PC-3 (cell line): ENCODE results near the gene PAOX. TPM values are rescaled to one million over a fixed set of nuclear protein-coding genes. Genes with fewer than 3 reads are reported as not detected.
A peak's percentile ranks its signal among the peaks of the same experiment; 100 is the strongest.
"Not testable (repeated sequence)": the region's sequence is repeated elsewhere in the genome, so short reads cannot be mapped to it uniquely, and the experiment has no call there.

ENCODE experiments used
- ATAC-seq: fragments of 200-7000 bp; cut with Tn5 transposase; 2 replicates; pipeline ENCODE4 v1.9.1; 2020; ENCODE audit warnings: mild to moderate bottlenecking, moderate library complexity
- BruUV-seq: library from RNA; stranded (reverse); fragments of 400-500 nt; replicated peaks from 2 replicates; lab custom pipeline; 2021; lab: Mats Ljungman, UMichigan
- CTCF ChIA-PET: fragments of 300-600 bp; sonication (Branson Sonifier 250); formaldehyde crosslinking; loops from one replicate; lab custom pipeline; 2022; ENCODE audit warnings: antibody characterized with exemption; lab: Charles Lee
- POLR2A ChIA-PET: fragments of 300-600 bp; sonication (Branson Sonifier 250); formaldehyde crosslinking; loops from one replicate; lab custom pipeline; 2022; ENCODE audit warnings: antibody characterized with exemption; ENCODE audit not compliant: unreplicated experiment; lab: Charles Lee
- DNase-seq: peaks from one replicate; pipeline ENCODE4 v3.0.0-alpha.2; 2015
- H2AFZ ChIP-seq: fragments of 300-600 bp; sonication (generic); 2 replicates; pipeline ENCODE4 v1.6.0; 2016; ENCODE audit warnings: antibody characterized with exemption, low read length
- H3F3A ChIP-seq: fragments of 300-600 bp; sonication (generic); one replicate; pipeline ENCODE4 v1.6.0; 2017; ENCODE audit warnings: antibody characterized with exemption, low read length, control low read depth, mild to moderate bottlenecking; ENCODE audit not compliant: unreplicated experiment
- H3K27ac ChIP-seq: fragments of 300-600 bp; sonication (generic); 2 replicates; pipeline ENCODE4 v1.5.1; 2016; ENCODE audit warnings: mild to moderate bottlenecking, low read length
- H3K27me3 ChIP-seq: fragments of 300-600 bp; sonication (generic); 2 replicates; pipeline ENCODE4 v1.6.1; 2016; ENCODE audit warnings: low read length, mixed read lengths
- H3K36me3 ChIP-seq: fragments of 300-600 bp; sonication (generic); 2 replicates; pipeline ENCODE4 v1.6.1; 2016; ENCODE audit warnings: low read depth, mixed run types, low read length, mixed read lengths
- H3K4me1 ChIP-seq: fragments of 300-600 bp; sonication (generic); 2 replicates; pipeline ENCODE4 v1.5.1; 2016; ENCODE audit warnings: low read length; ENCODE audit not compliant: insufficient read depth
- H3K4me2 ChIP-seq: fragments of 300-600 bp; sonication (generic); 2 replicates; pipeline ENCODE4 v1.6.0; 2016; ENCODE audit warnings: low read length
- H3K4me3 ChIP-seq: fragments of 300-600 bp; sonication (generic); 2 replicates; pipeline ENCODE4 v1.5.1; 2016; ENCODE audit warnings: mild to moderate bottlenecking, low read length, mixed read lengths
- H3K79me2 ChIP-seq: fragments of 300-600 bp; sonication (generic); 2 replicates; pipeline ENCODE4 v1.6.1; 2017; ENCODE audit warnings: low read length, mixed read lengths
- H3K9ac ChIP-seq: fragments of 300-600 bp; sonication (generic); 2 replicates; pipeline ENCODE4 v1.6.0; 2016; ENCODE audit warnings: mild to moderate bottlenecking, low read length
- H3K9me2 ChIP-seq: fragments of 300-600 bp; sonication (generic); replicated peaks from 2 replicates; pipeline ENCODE4 v1.6.1; 2016; ENCODE audit warnings: mixed run types, low read length, mixed read lengths
- H3K9me3 ChIP-seq: fragments of 300-600 bp; sonication (generic); 2 replicates; pipeline ENCODE4 v1.6.1; 2016; ENCODE audit warnings: low read length, mixed read lengths
- H4K20me1 ChIP-seq: fragments of 300-600 bp; sonication (generic); 2 replicates; pipeline ENCODE4 v1.6.1; 2016; ENCODE audit warnings: low read length, mixed read lengths
- EZH2 ChIP-seq: fragments of 300-600 bp; sonication (generic); IDR thresholded peaks from one replicate; pipeline ENCODE4 v1.6.1; 2017; ENCODE audit warnings: antibody characterized with exemption, mild to moderate bottlenecking, low read length; ENCODE audit not compliant: unreplicated experiment
- intact Hi-C: fragments of 100-400 bp; cut with micrococcal nuclease; formaldehyde crosslinking; loops from 2 replicates; pipeline ENCODE4 v1.9.0; 2023
- total RNA-seq: library from RNA; depleted of rRNA; stranded (reverse); fragments of >200 nt; gene quantifications from 2 replicates; pipeline ENCODE4 v1.2.3, GENCODE V29; 2014
- TF ChIP-seq, protein P1 (sequence below): fragments of 300-600 bp; sonication (generic); conservative IDR thresholded peaks from 2 replicates; pipeline ENCODE4 v1.5.1; 2017; ENCODE audit warnings: antibody characterized with exemption, low read depth, mild to moderate bottlenecking, low read length

The PAOX gene
- total RNA-seq, 1 experiment from 2014 or later = 4.1 TPM

DNA sequence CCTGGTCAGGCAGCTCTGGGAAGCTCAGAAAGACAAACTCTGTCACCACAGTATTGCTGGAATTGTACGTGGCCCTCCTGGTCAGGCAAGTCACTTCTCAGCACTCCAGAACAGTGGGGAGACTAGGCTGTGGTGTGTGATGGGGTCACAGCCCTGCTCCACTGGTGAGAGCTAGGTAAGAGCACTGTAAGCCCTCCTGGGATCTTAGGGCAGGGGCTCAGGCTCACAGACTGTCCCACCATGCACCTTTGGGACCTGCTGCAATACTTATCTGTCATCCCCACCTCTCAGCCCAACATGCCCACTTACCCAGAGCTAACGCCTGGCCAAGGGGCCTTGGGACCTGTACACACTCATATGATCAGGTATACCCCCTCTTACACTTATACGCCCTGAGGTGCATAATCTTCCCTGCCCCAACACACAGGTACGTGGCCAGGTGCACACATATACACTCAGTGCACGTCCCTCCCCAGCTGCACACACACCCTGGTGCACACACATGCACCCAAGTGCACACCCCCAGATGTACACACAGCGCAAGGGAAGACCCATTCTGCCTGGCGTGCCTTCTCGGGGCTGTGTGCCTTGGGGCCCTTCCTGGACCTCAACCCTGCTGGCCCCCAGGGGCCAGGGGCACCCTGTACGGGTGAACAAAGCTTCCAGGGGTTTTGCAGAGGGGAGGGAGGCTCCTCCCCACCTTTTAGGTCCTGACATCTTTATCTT, 53.0 kb downstream of the PAOX start:
- peak; percentile 29; the same call in 1 of the 2 replicates for ATAC-seq
- BruUV-seq, H3K4me1 ChIP-seq, CTCF ChIA-PET, POLR2A ChIA-PET, DNase-seq, H3K9me2 ChIP-seq, H3K27ac ChIP-seq, H3K27me3 ChIP-seq, H3K9me3 ChIP-seq, H4K20me1 ChIP-seq, H3F3A ChIP-seq, H3K36me3 ChIP-seq, H3K4me2 ChIP-seq, intact Hi-C loops, H2AFZ ChIP-seq, H3K79me2 ChIP-seq, H3K9ac ChIP-seq, H3K4me3 ChIP-seq: not testable (repeated sequence)

DNA sequence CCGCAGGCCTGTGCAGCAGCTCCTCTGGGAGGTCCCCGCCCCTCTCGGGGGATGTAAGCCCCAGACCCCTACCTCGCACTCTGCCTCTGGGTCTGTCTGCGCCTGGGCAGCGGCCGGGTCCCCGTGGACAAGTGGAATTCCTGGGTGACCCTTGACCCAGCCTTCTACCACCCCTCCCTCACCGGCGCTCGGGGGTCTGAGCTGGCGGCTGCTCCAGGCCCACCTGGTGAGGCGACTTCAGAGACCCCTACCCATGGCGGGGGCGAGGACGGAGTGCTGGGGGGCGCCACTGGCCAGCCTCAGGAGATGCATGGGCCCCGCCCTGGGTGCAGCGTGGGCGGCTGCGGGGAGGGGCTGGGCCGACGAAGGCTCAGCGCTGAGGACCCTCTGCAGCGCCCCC, 53.7 kb downstream of the PAOX start:
- BruUV-seq, H4K20me1 ChIP-seq, intact Hi-C loops, DNase-seq, H3K9me2 ChIP-seq, ATAC-seq, H2AFZ ChIP-seq, H3K9me3 ChIP-seq, H3K4me2 ChIP-seq, H3F3A ChIP-seq, H3K79me2 ChIP-seq, POLR2A ChIA-PET, H3K9ac ChIP-seq, H3K27me3 ChIP-seq, H3K4me3 ChIP-seq, H3K4me1 ChIP-seq, CTCF ChIA-PET, H3K27ac ChIP-seq, H3K36me3 ChIP-seq: not testable (repeated sequence)

DNA sequence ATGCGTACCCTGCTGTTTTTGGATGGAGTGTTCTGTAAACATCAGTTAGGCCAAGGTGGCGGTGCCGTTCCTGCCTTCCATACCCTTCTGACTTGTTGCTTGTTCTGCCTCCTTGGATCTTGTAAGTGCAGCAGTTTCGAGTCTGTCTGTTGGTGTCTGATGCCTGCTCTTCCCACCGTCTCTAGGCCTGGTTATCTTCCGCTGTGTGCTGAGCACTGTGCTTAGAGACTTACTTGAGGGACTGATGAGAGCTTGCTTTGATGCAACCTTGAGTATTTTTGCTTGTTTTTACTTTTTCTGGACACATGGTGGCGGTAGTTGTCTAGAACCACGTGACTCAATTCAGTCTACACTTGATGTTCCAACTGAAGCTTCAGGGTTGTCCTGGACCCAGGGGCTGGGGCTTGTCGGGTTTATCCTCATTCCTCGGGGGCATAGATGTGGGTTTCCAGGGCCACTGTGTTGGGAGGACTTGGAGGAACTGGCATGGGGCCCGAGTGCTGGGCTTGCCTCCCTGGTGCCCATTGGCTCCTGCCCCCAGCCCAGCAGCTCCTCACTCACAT, 59.7 kb downstream of the PAOX start:
- ChIA-PET POLR2A (no interaction called here), CTCF (no interaction called here)
- Histone ChIP-seq H3F3A (no peaks in the 10 kb centered on the region), H3K4me2 (no peak overlapping the region), H3K79me2 (no peaks in the 10 kb centered on the region), H2AFZ (no peak overlapping the region), H3K27me3 (no peaks in the 10 kb centered on the region), H3K36me3 (no peaks in the 10 kb centered on the region), H4K20me1 (no peaks in the 10 kb centered on the region), H3K9me3 (no peaks in the 10 kb centered on the region), H3K27ac (no peak overlapping the region), H3K9ac (no peak overlapping the region), H3K4me1 (no peaks in the 10 kb centered on the region), H3K4me3 (no peak overlapping the region), H3K9me2 (no peaks in the 10 kb centered on the region)
- no peak for ATAC-seq
- TF ChIP-seq, protein P1, sequence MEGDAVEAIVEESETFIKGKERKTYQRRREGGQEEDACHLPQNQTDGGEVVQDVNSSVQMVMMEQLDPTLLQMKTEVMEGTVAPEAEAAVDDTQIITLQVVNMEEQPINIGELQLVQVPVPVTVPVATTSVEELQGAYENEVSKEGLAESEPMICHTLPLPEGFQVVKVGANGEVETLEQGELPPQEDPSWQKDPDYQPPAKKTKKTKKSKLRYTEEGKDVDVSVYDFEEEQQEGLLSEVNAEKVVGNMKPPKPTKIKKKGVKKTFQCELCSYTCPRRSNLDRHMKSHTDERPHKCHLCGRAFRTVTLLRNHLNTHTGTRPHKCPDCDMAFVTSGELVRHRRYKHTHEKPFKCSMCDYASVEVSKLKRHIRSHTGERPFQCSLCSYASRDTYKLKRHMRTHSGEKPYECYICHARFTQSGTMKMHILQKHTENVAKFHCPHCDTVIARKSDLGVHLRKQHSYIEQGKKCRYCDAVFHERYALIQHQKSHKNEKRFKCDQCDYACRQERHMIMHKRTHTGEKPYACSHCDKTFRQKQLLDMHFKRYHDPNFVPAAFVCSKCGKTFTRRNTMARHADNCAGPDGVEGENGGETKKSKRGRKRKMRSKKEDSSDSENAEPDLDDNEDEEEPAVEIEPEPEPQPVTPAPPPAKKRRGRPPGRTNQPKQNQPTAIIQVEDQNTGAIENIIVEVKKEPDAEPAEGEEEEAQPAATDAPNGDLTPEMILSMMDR = peak; percentile 61
- TF ChIP-seq EZH2 = no peak
- no TSS peak for BruUV-seq
- DNase-seq = peak; percentile 63
- intact Hi-C loops = loop anchor here (5.0 kb wide), 1 partner anchor 84 kb away; no protein-coding TSS in a partner anchor
